Measurements from ENCODE around the gene TRIM33. TPM values are rescaled to one million over a fixed set of nuclear protein-coding genes. Genes with fewer than 3 reads are reported as not detected.

Gene TRIM33
- total and polyA plus RNA-seq, 2 of the 8 experiments (the other 6 are each of a cell fraction or from before 2014, with no cell fraction given) = 17.1 to 52.3 TPM

DNA sequence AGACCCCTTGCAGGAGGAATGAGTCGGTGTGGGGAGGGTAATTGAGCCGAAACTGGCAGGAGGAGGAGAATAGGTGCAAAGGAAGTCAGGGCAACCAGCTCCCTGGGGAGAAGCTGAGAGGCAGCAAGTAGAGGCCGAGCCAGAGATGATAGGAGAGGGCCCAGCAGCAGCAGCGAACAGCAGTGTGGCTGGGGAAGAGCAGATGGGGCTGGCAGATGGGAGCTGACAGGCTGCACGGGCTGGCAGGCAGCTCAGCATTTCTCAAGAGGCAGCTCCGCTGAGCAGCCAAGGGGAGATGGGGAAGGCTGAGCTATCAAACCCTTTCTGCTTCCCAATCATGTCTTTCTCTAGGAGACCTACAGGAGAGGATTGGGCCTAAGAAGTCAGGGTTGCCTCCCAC is 158.2 kb downstream of the TRIM33 start:
- Histone ChIP-seq H4K8ac (ENCODE audit: extremely low read depth, insufficient read depth, low read length) (no peak overlapping the region), H2BK20ac (ENCODE audit: low read length) (no peak overlapping the region), H3K36me3 (ENCODE audit: control insufficient read depth in 2 of 4, insufficient read depth in 4 of 4, low read length in 3 of 4) (no peaks in the 10 kb centered on the region), H2AFZ (ENCODE audit: low read length) (peak overlapping the region; percentile 81), H3K56ac (replicated peaks; ENCODE audit: insufficient read length, low read depth, low read length) (no peak overlapping the region), H3K18ac (ENCODE audit: extremely low read depth, low read length) (no peak overlapping the region), H3K79me2 (ENCODE audit: control insufficient read depth in 1 of 2, insufficient read depth in 2 of 2, low read length in 2 of 2) (no peaks in the 10 kb centered on the region), H3K27ac (ENCODE audit: low read depth, low read length) (no peak overlapping the region), H3K4me2 (ENCODE audit: insufficient read depth in 1 of 2, low read depth in 2 of 2, low read length in 2 of 2) (peak overlapping the region in 1 of 2 experiments; percentile 11; a peak in 2 of 4 replicates), H3K4me1 (replicated peaks in 1 of 4; ENCODE audit: control insufficient read depth in 3 of 4, insufficient read depth in 4 of 4, low read length in 3 of 4) (peaks cover 0 to 6% (median 3%) of the 10 kb centered on the region in 4 experiments; a peak in 4 of 7 replicates), H2BK5ac (ENCODE audit: low read depth, low read length) (no peak overlapping the region), H4K5ac (ENCODE audit: insufficient read length, low read depth, low read length) (no peak overlapping the region), H3K23ac (ENCODE audit: insufficient read length) (no peak overlapping the region), H3K79me1 (ENCODE audit: low read depth, low read length) (no peaks in the 10 kb centered on the region), H3K27me3 (replicated peaks in 1 of 4; ENCODE audit: control insufficient read depth in 3 of 4, extremely low read depth in 1 of 4, insufficient read depth in 3 of 4, low read length in 3 of 4) (0 out of 7 replicates have a peak, but pooled peaks cover 0 to 3% (median 0%) of the 10 kb centered on the region in 4 experiments), H4K20me1 (replicated peaks in 1 of 2; ENCODE audit: control insufficient read depth in 1 of 2, insufficient read depth in 2 of 2, low read length in 2 of 2) (no peaks in the 10 kb centered on the region), H3K23me2 (ENCODE audit: low read depth, low read length) (no peaks in the 10 kb centered on the region; the same call in 1 of the 2 replicates), H2BK12ac (ENCODE audit: low read depth, low read length) (no peak overlapping the region), H2BK15ac (ENCODE audit: low read length) (no peak overlapping the region), H3K9me3 (ENCODE audit: insufficient read depth in 2 of 2, low read depth in 1 of 2, low read length in 1 of 2) (no peaks in the 10 kb centered on the region; a peak in 1 of 4 replicates), H2AK5ac (ENCODE audit: low read depth, low read length) (no peak overlapping the region), H2BK120ac (replicated peaks; ENCODE audit: low read depth, low read length) (no peak overlapping the region), H3K9ac (replicated peaks in 1 of 4; ENCODE audit: extremely low read depth in 1 of 4, low read depth in 3 of 4, low read length in 3 of 4) (no peak overlapping the region), H4K91ac (replicated peaks; ENCODE audit: insufficient read length, low read length) (no peak overlapping the region), H3K4ac (replicated peaks; ENCODE audit: insufficient read length, low read depth, low read length) (no peak overlapping the region), H3K14ac (ENCODE audit: insufficient read length) (no peak overlapping the region), H3K4me3 (ENCODE audit: extremely low read depth in 1 of 4, insufficient read depth in 2 of 4, low read depth in 3 of 4, low read length in 4 of 4) (no peak overlapping the region)
- DNase-seq (ENCODE audit: low read depth in 1 of 2, low spot score in 2 of 2) (peak in 1 of 2 experiments; percentile 45), FAIRE-seq (no peak)
- POLR2A ChIA-PET (ENCODE audit: partially characterized antibody) = interaction anchor here (0.8 to 1.2 kb wide), 2 partner anchors 36 to 121 kb away, joined by 3 read pairs; no protein-coding TSS in a partner anchor
- WGBS, 2 experiments (ENCODE audit: extremely low coverage in 1 of 2, insufficient coverage in 1 of 2, insufficient read length in 1 of 2, insufficient replicate concordance in 2 of 2, low coverage in 1 of 2, low lambda C conversion rate in 2 of 2, missing lambda C conversion rate in 1 of 2) = 70% methylated on average over 6 of the region's 6 CpGs; no CpG with 5 or more reads in 1 of the 2 experiments
- TF ChIP-seq FOSL1 (IDR thresholded peaks at IDR 0.05; ENCODE audit: insufficient read depth, low read depth, low read length) = no peak
- no peak for TF ChIP-seq EGR1 (IDR thresholded peaks at IDR 0.05; ENCODE audit: borderline replicate concordance, low read depth, low read length)
- TF ChIP-seq TCF12 (IDR thresholded peaks at IDR 0.05; ENCODE audit: low read depth, low read length) = no peak
- no peak for TF ChIP-seq CTBP2 (IDR thresholded peaks at IDR 0.05; ENCODE audit: borderline replicate concordance, insufficient read depth, insufficient read length, low read length)
- no peak for TF ChIP-seq SRF (IDR thresholded peaks at IDR 0.05; ENCODE audit: low read depth, low read length)
- CTCF ChIA-PET (ENCODE audit: partially characterized antibody) = interaction anchor here (1.0 to 2.8 kb wide), 6 partner anchors 9 to 375 kb away, joined by 3 to 9 read pairs (median 5); no protein-coding TSS in a partner anchor
